ENCODE results near the gene NGFR. TPM values are rescaled to one million over a fixed set of nuclear protein-coding genes. Genes with fewer than 3 reads are reported as not detected.

Gene NGFR
- total RNA-seq, 1 experiment from 2014 or later: not detected

DNA sequence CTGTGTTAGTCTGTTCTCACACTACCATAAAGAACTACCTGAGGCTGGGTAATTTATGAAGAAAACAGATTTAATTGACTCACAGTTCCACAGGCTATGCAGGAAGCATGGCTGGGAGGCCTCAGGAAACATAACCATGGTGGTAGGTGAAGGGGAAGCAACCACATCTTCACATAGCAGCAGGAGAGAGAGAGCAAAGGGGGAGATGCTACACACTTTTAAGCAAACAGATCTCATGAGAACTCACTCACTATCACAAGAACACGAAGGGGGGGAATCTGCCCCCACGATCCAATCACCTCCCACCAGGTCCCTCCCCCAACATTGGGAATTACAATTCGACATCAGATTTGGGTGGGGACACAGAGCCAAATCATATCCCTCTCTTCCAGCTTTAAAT, 48.8 kb downstream of the NGFR start:
- CTCF ChIA-PET: no interaction called here
- H3K9me2 ChIP-seq (replicated peaks; ENCODE audit: low read length): no peaks in the 10 kb centered on the region
- POLR2A ChIA-PET (ENCODE audit: unreplicated experiment): no interaction called here
- no peaks in the 10 kb centered on the region for H3K79me2 ChIP-seq (ENCODE audit: low read length)
- H4K20me1 ChIP-seq (ENCODE audit: low read length): no peaks in the 10 kb centered on the region
- H3K27ac ChIP-seq (ENCODE audit: low read length): no peak overlapping the region
- intact Hi-C loops (cut with micrococcal nuclease): no loop called here
- no peaks in the 10 kb centered on the region for H3K4me1 ChIP-seq (ENCODE audit: insufficient read depth, low read length)
- TF ChIP-seq EZH2 (IDR thresholded peaks at IDR 0.05; ENCODE audit: low read length, unreplicated experiment) (no peak), EZH2phosphoT487 (IDR thresholded peaks at IDR 0.05; ENCODE audit: borderline replicate concordance, low read length) (no peak)
- TF ChIP-seq, protein P1, sequence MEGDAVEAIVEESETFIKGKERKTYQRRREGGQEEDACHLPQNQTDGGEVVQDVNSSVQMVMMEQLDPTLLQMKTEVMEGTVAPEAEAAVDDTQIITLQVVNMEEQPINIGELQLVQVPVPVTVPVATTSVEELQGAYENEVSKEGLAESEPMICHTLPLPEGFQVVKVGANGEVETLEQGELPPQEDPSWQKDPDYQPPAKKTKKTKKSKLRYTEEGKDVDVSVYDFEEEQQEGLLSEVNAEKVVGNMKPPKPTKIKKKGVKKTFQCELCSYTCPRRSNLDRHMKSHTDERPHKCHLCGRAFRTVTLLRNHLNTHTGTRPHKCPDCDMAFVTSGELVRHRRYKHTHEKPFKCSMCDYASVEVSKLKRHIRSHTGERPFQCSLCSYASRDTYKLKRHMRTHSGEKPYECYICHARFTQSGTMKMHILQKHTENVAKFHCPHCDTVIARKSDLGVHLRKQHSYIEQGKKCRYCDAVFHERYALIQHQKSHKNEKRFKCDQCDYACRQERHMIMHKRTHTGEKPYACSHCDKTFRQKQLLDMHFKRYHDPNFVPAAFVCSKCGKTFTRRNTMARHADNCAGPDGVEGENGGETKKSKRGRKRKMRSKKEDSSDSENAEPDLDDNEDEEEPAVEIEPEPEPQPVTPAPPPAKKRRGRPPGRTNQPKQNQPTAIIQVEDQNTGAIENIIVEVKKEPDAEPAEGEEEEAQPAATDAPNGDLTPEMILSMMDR (conservative IDR thresholded peaks at IDR 0.05; ENCODE audit: low read depth, low read length): no peak
- no peak overlapping the region for H3K4me3 ChIP-seq (ENCODE audit: low read length)
- H3K9me3 ChIP-seq (ENCODE audit: low read length): no peaks in the 10 kb centered on the region
- no peaks in the 10 kb centered on the region for H3K36me3 ChIP-seq (ENCODE audit: low read depth, low read length)
- H3K27me3 ChIP-seq (ENCODE audit: low read length): 0 out of 2 replicates have a peak, but pooled peaks cover 6% of the 10 kb centered on the region
- DNase-seq (no peak), ATAC-seq (no peak)
- no peak overlapping the region for H2AFZ ChIP-seq (ENCODE audit: low read length)
- H3K9ac ChIP-seq (ENCODE audit: low read length): no peak overlapping the region
- H3F3A ChIP-seq (ENCODE audit: low read length, unreplicated experiment): no peaks in the 10 kb centered on the region
- H3K4me2 ChIP-seq (ENCODE audit: low read length): no peak overlapping the region
- BruUV-seq (replicated peaks): no TSS peak

DNA sequence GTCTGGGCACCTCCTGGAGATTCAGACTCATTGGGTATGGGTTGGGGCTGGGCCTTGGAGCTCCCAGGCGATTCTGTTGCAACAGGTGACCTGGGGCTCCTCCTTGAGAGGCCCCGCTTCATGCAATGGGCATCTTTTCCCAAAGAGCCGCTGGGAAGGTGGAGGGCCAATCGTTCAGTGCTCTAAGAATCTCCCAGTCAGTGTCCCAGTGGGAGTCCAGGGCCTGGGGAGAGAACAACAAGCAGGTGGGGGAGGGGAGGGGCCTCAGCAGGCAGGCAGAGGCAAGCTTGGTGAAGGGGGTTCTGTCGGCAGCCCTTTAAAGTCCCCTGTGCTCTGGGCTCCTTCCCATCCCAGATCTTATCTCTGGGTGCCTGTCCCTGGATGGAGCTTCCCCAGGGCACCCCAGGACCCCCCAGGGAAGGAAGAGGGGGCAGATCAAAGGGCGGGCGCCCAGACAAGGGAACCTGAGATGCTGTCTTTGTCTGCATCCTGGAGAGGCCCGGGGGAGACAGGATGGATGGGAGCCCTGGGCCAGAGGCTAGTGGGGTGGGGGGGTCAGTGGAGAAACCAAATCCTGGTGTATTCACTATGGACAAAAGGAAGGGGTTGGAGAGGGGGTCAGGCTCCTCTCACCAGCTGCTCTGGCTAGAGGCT, 50.0 kb downstream of the NGFR start:
- intact Hi-C loops (cut with micrococcal nuclease): no loop called here
- ChIA-PET CTCF (no interaction called here), POLR2A (ENCODE audit: unreplicated experiment) (interaction anchor here (0.6 kb wide), 1 partner anchor 21 kb away, joined by 3 read pairs; no protein-coding TSS in a partner anchor)
- H3K9me3 ChIP-seq (ENCODE audit: low read length): no peaks in the 10 kb centered on the region
- H2AFZ ChIP-seq (ENCODE audit: low read length): no peak overlapping the region
- H3K27me3 ChIP-seq (ENCODE audit: low read length): 0 out of 2 replicates have a peak, but pooled peaks cover 5% of the 10 kb centered on the region
- DNase-seq (no peak), ATAC-seq (no peak)
- H3K4me3 ChIP-seq (ENCODE audit: low read length): no peak overlapping the region
- TF ChIP-seq EZH2phosphoT487 (IDR thresholded peaks at IDR 0.05; ENCODE audit: borderline replicate concordance, low read length): no peak
- no peak for TF ChIP-seq EZH2 (IDR thresholded peaks at IDR 0.05; ENCODE audit: low read length, unreplicated experiment)
- TF ChIP-seq, protein P1 (conservative IDR thresholded peaks at IDR 0.05; ENCODE audit: low read depth, low read length): no peak
- no peaks in the 10 kb centered on the region for H3K9me2 ChIP-seq (replicated peaks; ENCODE audit: low read length)
- H3K9ac ChIP-seq (ENCODE audit: low read length): no peak overlapping the region
- H3F3A ChIP-seq (ENCODE audit: low read length, unreplicated experiment): no peaks in the 10 kb centered on the region
- H3K27ac ChIP-seq (ENCODE audit: low read length): no peak overlapping the region
- no peaks in the 10 kb centered on the region for H3K79me2 ChIP-seq (ENCODE audit: low read length)
- no TSS peak for BruUV-seq (replicated peaks)
- no peak overlapping the region for H3K4me2 ChIP-seq (ENCODE audit: low read length)
- no peaks in the 10 kb centered on the region for H4K20me1 ChIP-seq (ENCODE audit: low read length)
- H3K36me3 ChIP-seq (ENCODE audit: low read depth, low read length): no peaks in the 10 kb centered on the region
- no peaks in the 10 kb centered on the region for H3K4me1 ChIP-seq (ENCODE audit: insufficient read depth, low read length)

DNA sequence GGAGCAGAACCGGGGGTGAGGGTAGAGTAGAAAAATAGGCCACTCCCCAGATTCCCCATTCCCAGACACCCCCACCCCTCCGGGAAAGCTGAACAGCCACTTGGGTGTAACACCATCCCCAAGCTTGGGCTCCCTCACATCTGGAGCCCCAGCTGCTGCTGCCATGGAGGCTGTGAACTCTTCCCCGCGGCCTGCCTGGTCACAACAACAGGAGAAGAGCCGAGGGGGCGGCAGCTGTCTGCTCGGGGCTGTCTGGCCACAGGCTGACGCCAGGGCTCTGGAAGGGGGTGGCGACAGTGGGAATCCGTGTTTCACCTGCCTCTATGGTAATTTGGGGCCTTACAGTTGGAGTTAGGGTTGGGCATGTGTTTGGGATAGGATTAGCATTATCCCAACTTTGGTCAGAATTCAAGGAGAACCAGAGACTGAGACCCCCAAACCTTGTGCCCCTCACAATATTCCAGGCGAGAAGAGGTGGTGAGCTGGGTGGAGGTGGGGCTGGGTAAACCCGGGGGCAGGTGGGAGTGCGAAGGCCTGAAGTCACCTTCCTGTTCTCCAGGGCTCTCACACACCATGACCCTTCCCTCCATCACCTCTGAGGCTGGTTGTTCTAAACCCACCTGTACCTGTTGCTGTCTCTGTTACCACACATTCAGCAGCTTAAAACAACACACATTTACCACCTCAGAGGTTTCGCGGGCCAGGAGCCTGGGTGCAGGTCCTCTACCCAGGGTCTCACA, 50.9 kb downstream of the NGFR start:
- ChIA-PET CTCF (no interaction called here), POLR2A (ENCODE audit: unreplicated experiment) (no interaction called here)
- Histone ChIP-seq H3K9ac (ENCODE audit: low read length) (no peak overlapping the region), H3K4me3 (ENCODE audit: low read length) (no peak overlapping the region), H3K9me2 (replicated peaks; ENCODE audit: low read length) (no peaks in the 10 kb centered on the region), H3K79me2 (ENCODE audit: low read length) (no peaks in the 10 kb centered on the region), H3K4me2 (ENCODE audit: low read length) (no peak overlapping the region), H3K36me3 (ENCODE audit: low read depth, low read length) (no peaks in the 10 kb centered on the region), H3K9me3 (ENCODE audit: low read length) (no peaks in the 10 kb centered on the region), H2AFZ (ENCODE audit: low read length) (no peak overlapping the region), H3K27me3 (ENCODE audit: low read length) (0 out of 2 replicates have a peak, but pooled peaks cover 4% of the 10 kb centered on the region), H3K27ac (ENCODE audit: low read length) (no peak overlapping the region), H3K4me1 (ENCODE audit: insufficient read depth, low read length) (no peaks in the 10 kb centered on the region), H3F3A (ENCODE audit: low read length, unreplicated experiment) (no peaks in the 10 kb centered on the region), H4K20me1 (ENCODE audit: low read length) (no peaks in the 10 kb centered on the region)
- no TSS peak for BruUV-seq (replicated peaks)
- intact Hi-C loops (cut with micrococcal nuclease): no loop called here
- TF ChIP-seq EZH2 (IDR thresholded peaks at IDR 0.05; ENCODE audit: low read length, unreplicated experiment) (no peak), EZH2phosphoT487 (IDR thresholded peaks at IDR 0.05; ENCODE audit: borderline replicate concordance, low read length) (no peak)
- TF ChIP-seq, protein P1 (conservative IDR thresholded peaks at IDR 0.05; ENCODE audit: low read depth, low read length): no peak
- DNase-seq (no peak), ATAC-seq (no peak)
